IPS-18c (cell line): ENCODE results near the gene ZNF785.

Experiments used
- H3K4me3 ChIP-seq: 2 replicates; pipeline ENCODE4 v1.7.0; 2013; ENCODE audit warnings: low read depth, mild to moderate bottlenecking, low read length, moderate library complexity; ENCODE audit not compliant: insufficient read depth
- H3K9me3 ChIP-seq: one replicate; pipeline ENCODE4 v1.6.1; 2013; ENCODE audit warnings: mild to moderate bottlenecking, low read length, moderate library complexity; ENCODE audit not compliant: control insufficient read depth, insufficient read depth

Gene ZNF785

DNA sequence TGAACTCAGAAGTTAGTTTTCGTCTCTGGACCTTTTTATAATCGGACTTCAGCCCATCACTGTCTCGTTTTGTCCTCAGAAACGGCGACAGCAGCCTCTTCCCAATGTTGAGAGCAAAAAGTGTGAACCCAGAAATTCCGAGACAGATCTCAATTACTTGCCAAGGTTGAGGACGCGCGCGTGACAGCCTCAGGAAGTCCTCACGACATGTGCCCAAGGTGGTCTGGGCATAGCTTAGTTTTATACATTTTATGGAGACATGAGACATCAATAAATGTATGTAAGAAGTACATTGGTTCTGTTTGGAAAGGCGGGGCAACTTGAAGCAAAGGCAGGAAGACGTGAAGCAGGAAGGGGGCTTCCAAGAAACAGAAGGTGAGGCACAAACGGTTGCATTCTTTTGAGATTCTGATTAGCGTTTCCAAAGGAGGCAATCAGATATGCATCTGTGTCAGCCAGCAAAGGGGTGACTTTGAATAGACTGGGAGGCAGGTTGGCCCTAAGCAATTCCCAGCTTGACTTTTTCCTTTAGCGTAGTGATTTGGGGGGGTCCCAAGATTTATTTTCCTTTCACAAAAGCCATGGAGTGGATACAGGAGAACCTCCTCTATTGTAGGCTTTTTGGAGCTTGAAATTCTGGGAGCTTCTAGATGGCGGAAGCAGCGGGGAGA, 50.3 kb downstream of the ZNF785 start:
- Histone ChIP-seq H3K4me3 (peak overlapping the region; percentile 93), H3K9me3 (no peaks in the 10 kb centered on the region)

GRCh38 chr16:30534368-30535105, 51.0 kb downstream of the ZNF785 start, which contains the start of gene ZNF747:
Gene ZNF747 (minus strand): TSS chr16:30534858. CDS start chr16:30534679, 179 bp downstream.
- H3K4me3 ChIP-seq = peak within 1 kb of the TSS; percentile 93
- H3K9me3 ChIP-seq = no peaks in the 10 kb centered on the region

GRCh38 chr16:30533748-30534367, 51.6 kb downstream of the ZNF785 start:
- no peaks in the 10 kb centered on the region for H3K9me3 ChIP-seq
- H3K4me3 ChIP-seq = peak overlapping the region; percentile 93

GRCh38 chr16:30533146-30533522, 52.4 kb downstream of the ZNF785 start:
- Histone ChIP-seq H3K9me3 (no peaks in the 10 kb centered on the region), H3K4me3 (no peak overlapping the region; the same call in 1 of the 2 replicates)

DNA sequence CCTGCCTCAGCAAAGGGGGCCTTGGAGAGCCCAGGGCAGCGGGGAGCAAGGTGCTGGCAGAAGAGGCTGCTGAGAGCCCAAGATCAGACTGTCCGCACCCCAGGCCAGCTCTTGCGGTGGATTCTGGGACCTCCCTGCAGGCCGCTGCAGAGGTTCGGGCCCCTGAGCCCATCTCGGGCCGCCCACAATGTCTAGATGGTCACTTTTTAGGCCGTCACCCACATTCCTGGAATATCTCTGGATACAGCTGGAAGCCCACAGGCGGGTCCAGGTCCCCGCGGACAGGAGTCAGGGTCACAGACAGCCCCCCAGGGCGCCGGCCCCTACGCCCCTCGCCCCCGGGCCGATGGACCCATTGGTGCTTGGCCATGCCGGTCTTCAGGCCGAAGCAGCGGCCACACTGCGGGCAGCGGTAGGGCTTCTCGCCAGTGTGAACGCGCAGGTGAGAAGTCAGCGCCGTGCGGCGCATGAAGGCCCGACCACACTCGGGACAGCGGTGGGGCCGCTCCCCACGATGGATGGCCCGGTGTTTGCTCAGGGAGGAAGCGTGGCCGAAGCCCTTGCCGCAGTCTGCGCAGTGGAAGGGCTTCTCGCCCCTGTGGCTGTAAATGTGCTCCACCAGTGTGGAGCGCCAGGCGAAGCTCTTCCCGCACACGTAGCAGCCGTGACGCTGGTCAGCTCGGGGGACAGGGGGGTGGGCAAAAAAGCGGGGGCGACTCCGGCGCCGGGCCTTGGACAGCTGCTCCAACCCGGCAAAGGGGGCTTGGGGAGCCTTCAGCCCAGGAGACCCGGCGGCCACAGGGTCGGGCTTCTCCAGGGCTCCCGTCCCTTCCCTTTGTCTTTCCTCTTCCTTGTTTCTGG, 53.0 kb downstream of the ZNF785 start:
- H3K9me3 ChIP-seq = no peaks in the 10 kb centered on the region
- H3K4me3 ChIP-seq = no peak overlapping the region
